ENCODE measurements around the gene PHYHD1. TPM values are rescaled to one million over a fixed set of nuclear protein-coding genes. Genes with fewer than 3 reads are reported as not detected.
A peak's percentile ranks its signal among the peaks of the same experiment; 100 is the strongest.

Gene PHYHD1
- total RNA-seq, 1 experiment from 2014 or later = not detected

- Histone ChIP-seq H3K4me1 (ENCODE audit: low read length) (peaks cover 17% of the 10 kb centered on the region), H3K27ac (ENCODE audit: low read length) (no peak overlapping the region), H3K4me2 (ENCODE audit: low read depth, low read length, poor library complexity, severe bottlenecking) (peak overlapping the region; percentile 69), H3K9me3 (ENCODE audit: low read length) (no peaks in the 10 kb centered on the region), H3K36me3 (ENCODE audit: insufficient read depth, low read length) (no peaks in the 10 kb centered on the region; the same call in 1 of the 2 replicates), H4K20me1 (ENCODE audit: insufficient read depth, low read depth, low read length) (no peaks in the 10 kb centered on the region), H3K27me3 (ENCODE audit: low read length) (no peaks in the 10 kb centered on the region), H3K4me3 (ENCODE audit: low read length) (peak overlapping the region; percentile 60), H2AFZ (ENCODE audit: low read length) (peak overlapping the region; percentile 78), H3K9ac (ENCODE audit: low read length) (peak overlapping the region; percentile 55), H3K9me2 (replicated peaks; ENCODE audit: insufficient read depth, low read length) (no peaks in the 10 kb centered on the region), H3K79me2 (ENCODE audit: low read length) (no peaks in the 10 kb centered on the region)
- peak; percentile 71 for DNase-seq
These were observed 1.3 kb downstream of the PHYHD1 start for GRCh38 chr9:128921881-128922763.

GRCh38 chr9:128923493-128923883 is 2.7 kb downstream of the PHYHD1 start:
- no peak overlapping the region for H2AFZ ChIP-seq (ENCODE audit: low read length)
- H3K9me2 ChIP-seq (replicated peaks; ENCODE audit: insufficient read depth, low read length) = no peaks in the 10 kb centered on the region
- peaks cover 17% of the 10 kb centered on the region for H3K4me1 ChIP-seq (ENCODE audit: low read length)
- DNase-seq = no peak
- H4K20me1 ChIP-seq (ENCODE audit: insufficient read depth, low read depth, low read length) = no peaks in the 10 kb centered on the region
- H3K4me2 ChIP-seq (ENCODE audit: low read depth, low read length, poor library complexity, severe bottlenecking) = no peak overlapping the region
- no peak overlapping the region for H3K27ac ChIP-seq (ENCODE audit: low read length)
- no peaks in the 10 kb centered on the region for H3K36me3 ChIP-seq (ENCODE audit: insufficient read depth, low read length)
- no peaks in the 10 kb centered on the region for H3K9me3 ChIP-seq (ENCODE audit: low read length)
- H3K9ac ChIP-seq (ENCODE audit: low read length) = no peak overlapping the region
- no peaks in the 10 kb centered on the region for H3K79me2 ChIP-seq (ENCODE audit: low read length)
- no peaks in the 10 kb centered on the region for H3K27me3 ChIP-seq (ENCODE audit: low read length)
- no peak overlapping the region for H3K4me3 ChIP-seq (ENCODE audit: low read length)

GRCh38 chr9:128927731-128928411 is 7.1 kb downstream of the PHYHD1 start:
- DNase-seq = peak; percentile 83
- H3K27ac ChIP-seq (ENCODE audit: low read length) = no peak overlapping the region
- H3K27me3 ChIP-seq (ENCODE audit: low read length) = no peaks in the 10 kb centered on the region
- H3K4me3 ChIP-seq (ENCODE audit: low read length) = no peak overlapping the region
- peak overlapping the region; percentile 63; the same call in 1 of the 2 replicates for H2AFZ ChIP-seq (ENCODE audit: low read length)
- H3K79me2 ChIP-seq (ENCODE audit: low read length) = no peaks in the 10 kb centered on the region
- no peak overlapping the region for H3K4me2 ChIP-seq (ENCODE audit: low read depth, low read length, poor library complexity, severe bottlenecking)
- H3K9ac ChIP-seq (ENCODE audit: low read length) = no peak overlapping the region
- H3K36me3 ChIP-seq (ENCODE audit: insufficient read depth, low read length) = no peaks in the 10 kb centered on the region
- no peaks in the 10 kb centered on the region for H3K9me3 ChIP-seq (ENCODE audit: low read length)
- H4K20me1 ChIP-seq (ENCODE audit: insufficient read depth, low read depth, low read length) = no peaks in the 10 kb centered on the region
- H3K9me2 ChIP-seq (replicated peaks; ENCODE audit: insufficient read depth, low read length) = no peaks in the 10 kb centered on the region
- no peaks in the 10 kb centered on the region for H3K4me1 ChIP-seq (ENCODE audit: low read length)

- no peaks in the 10 kb centered on the region for H3K9me2 ChIP-seq (replicated peaks; ENCODE audit: insufficient read depth, low read length)
- no peaks in the 10 kb centered on the region for H3K9me3 ChIP-seq (ENCODE audit: low read length)
- H3K4me1 ChIP-seq (ENCODE audit: low read length) = no peaks in the 10 kb centered on the region
- DNase-seq = no peak
- H2AFZ ChIP-seq (ENCODE audit: low read length) = no peak overlapping the region
- no peaks in the 10 kb centered on the region for H4K20me1 ChIP-seq (ENCODE audit: insufficient read depth, low read depth, low read length)
- H3K36me3 ChIP-seq (ENCODE audit: insufficient read depth, low read length) = no peaks in the 10 kb centered on the region
- H3K79me2 ChIP-seq (ENCODE audit: low read length) = no peaks in the 10 kb centered on the region
- no peaks in the 10 kb centered on the region for H3K27me3 ChIP-seq (ENCODE audit: low read length)
- no peak overlapping the region for H3K4me3 ChIP-seq (ENCODE audit: low read length)
- H3K9ac ChIP-seq (ENCODE audit: low read length) = no peak overlapping the region
- H3K27ac ChIP-seq (ENCODE audit: low read length) = no peak overlapping the region
- H3K4me2 ChIP-seq (ENCODE audit: low read depth, low read length, poor library complexity, severe bottlenecking) = no peak overlapping the region
These were observed 7.8 kb downstream of the PHYHD1 start for GRCh38 chr9:128928624-128929023.

- no peaks in the 10 kb centered on the region for H3K36me3 ChIP-seq (ENCODE audit: insufficient read depth, low read length)
- H3K79me2 ChIP-seq (ENCODE audit: low read length) = no peaks in the 10 kb centered on the region
- H3K4me2 ChIP-seq (ENCODE audit: low read depth, low read length, poor library complexity, severe bottlenecking) = no peak overlapping the region
- H3K27ac ChIP-seq (ENCODE audit: low read length) = no peak overlapping the region
- H3K9ac ChIP-seq (ENCODE audit: low read length) = no peak overlapping the region
- H3K9me3 ChIP-seq (ENCODE audit: low read length) = no peaks in the 10 kb centered on the region
- no peaks in the 10 kb centered on the region for H4K20me1 ChIP-seq (ENCODE audit: insufficient read depth, low read depth, low read length)
- no peak overlapping the region for H3K4me3 ChIP-seq (ENCODE audit: low read length)
- DNase-seq = no peak
- H3K4me1 ChIP-seq (ENCODE audit: low read length) = no peaks in the 10 kb centered on the region
- no peaks in the 10 kb centered on the region for H3K9me2 ChIP-seq (replicated peaks; ENCODE audit: insufficient read depth, low read length)
- H2AFZ ChIP-seq (ENCODE audit: low read length) = no peak overlapping the region
- no peaks in the 10 kb centered on the region for H3K27me3 ChIP-seq (ENCODE audit: low read length)
These were observed 8.8 kb downstream of the PHYHD1 start for GRCh38 chr9:128929560-128929959.

GRCh38 chr9:128933731-128934130 is 12.9 kb downstream of the PHYHD1 start:
- no peak overlapping the region for H3K4me2 ChIP-seq (ENCODE audit: low read depth, low read length, poor library complexity, severe bottlenecking)
- H3K79me2 ChIP-seq (ENCODE audit: low read length) = no peaks in the 10 kb centered on the region
- H3K4me3 ChIP-seq (ENCODE audit: low read length) = no peak overlapping the region
- H3K9me3 ChIP-seq (ENCODE audit: low read length) = no peaks in the 10 kb centered on the region
- no peak overlapping the region for H3K27ac ChIP-seq (ENCODE audit: low read length)
- H2AFZ ChIP-seq (ENCODE audit: low read length) = no peak overlapping the region
- DNase-seq = no peak
- H3K36me3 ChIP-seq (ENCODE audit: insufficient read depth, low read length) = no peaks in the 10 kb centered on the region
- H3K9me2 ChIP-seq (replicated peaks; ENCODE audit: insufficient read depth, low read length) = no peaks in the 10 kb centered on the region
- no peaks in the 10 kb centered on the region for H3K27me3 ChIP-seq (ENCODE audit: low read length)
- no peak overlapping the region for H3K9ac ChIP-seq (ENCODE audit: low read length)
- no peaks in the 10 kb centered on the region for H4K20me1 ChIP-seq (ENCODE audit: insufficient read depth, low read depth, low read length)
- H3K4me1 ChIP-seq (ENCODE audit: low read length) = no peaks in the 10 kb centered on the region

- Histone ChIP-seq H2AFZ (ENCODE audit: low read length) (no peak overlapping the region), H3K36me3 (ENCODE audit: insufficient read depth, low read length) (no peaks in the 10 kb centered on the region), H3K4me3 (ENCODE audit: low read length) (no peak overlapping the region), H3K4me1 (ENCODE audit: low read length) (no peaks in the 10 kb centered on the region), H3K9me2 (replicated peaks; ENCODE audit: insufficient read depth, low read length) (no peaks in the 10 kb centered on the region), H3K9ac (ENCODE audit: low read length) (no peak overlapping the region), H4K20me1 (ENCODE audit: insufficient read depth, low read depth, low read length) (no peaks in the 10 kb centered on the region), H3K9me3 (ENCODE audit: low read length) (no peaks in the 10 kb centered on the region), H3K27me3 (ENCODE audit: low read length) (no peaks in the 10 kb centered on the region), H3K79me2 (ENCODE audit: low read length) (no peaks in the 10 kb centered on the region), H3K27ac (ENCODE audit: low read length) (no peak overlapping the region), H3K4me2 (ENCODE audit: low read depth, low read length, poor library complexity, severe bottlenecking) (no peak overlapping the region)
- DNase-seq = no peak
These were observed 15.5 kb downstream of the PHYHD1 start for GRCh38 chr9:128936171-128936865.

All from Karpas-422 (cell line).